C4-2B (cell line): Measurements from ENCODE around the gene GMFB.

Source experiments
- ZFX ChIP-seq: fragments of 450-650 bp; IDR thresholded peaks from 2 replicates; pipeline ENCODE4 v1.6.1; 2017
- TF ChIP-seq, protein P1 (sequence below): fragments of 450-650 bp; conservative IDR thresholded peaks from 2 replicates; pipeline ENCODE4 v1.5.1; 2017; ENCODE audit warnings: mild to moderate bottlenecking

DNA sequence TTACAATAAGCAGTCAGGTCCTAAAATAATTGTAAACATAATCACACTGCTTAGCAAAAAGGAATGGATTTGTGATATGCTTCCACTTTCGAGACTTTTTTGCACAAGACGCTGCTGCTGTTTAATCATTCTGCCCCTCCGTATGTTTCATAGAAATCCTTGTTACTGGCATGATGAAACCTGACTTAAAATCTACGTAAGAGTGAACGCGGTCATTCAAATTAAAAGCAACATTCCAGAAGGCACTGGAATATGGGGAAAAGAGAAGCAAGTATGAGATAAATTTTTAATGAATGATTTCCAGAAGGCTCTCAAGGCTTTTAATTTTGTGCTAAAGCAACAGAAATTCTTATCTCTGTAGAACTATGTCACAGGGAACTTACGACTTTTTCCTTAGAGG lies 48.7 kb downstream of the GMFB start:
- TF ChIP-seq, protein P1, sequence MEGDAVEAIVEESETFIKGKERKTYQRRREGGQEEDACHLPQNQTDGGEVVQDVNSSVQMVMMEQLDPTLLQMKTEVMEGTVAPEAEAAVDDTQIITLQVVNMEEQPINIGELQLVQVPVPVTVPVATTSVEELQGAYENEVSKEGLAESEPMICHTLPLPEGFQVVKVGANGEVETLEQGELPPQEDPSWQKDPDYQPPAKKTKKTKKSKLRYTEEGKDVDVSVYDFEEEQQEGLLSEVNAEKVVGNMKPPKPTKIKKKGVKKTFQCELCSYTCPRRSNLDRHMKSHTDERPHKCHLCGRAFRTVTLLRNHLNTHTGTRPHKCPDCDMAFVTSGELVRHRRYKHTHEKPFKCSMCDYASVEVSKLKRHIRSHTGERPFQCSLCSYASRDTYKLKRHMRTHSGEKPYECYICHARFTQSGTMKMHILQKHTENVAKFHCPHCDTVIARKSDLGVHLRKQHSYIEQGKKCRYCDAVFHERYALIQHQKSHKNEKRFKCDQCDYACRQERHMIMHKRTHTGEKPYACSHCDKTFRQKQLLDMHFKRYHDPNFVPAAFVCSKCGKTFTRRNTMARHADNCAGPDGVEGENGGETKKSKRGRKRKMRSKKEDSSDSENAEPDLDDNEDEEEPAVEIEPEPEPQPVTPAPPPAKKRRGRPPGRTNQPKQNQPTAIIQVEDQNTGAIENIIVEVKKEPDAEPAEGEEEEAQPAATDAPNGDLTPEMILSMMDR: no peak
- no peak for TF ChIP-seq ZFX
